ENCODE results near the gene PAX8.

- no peak for TF ChIP-seq CTCF (IDR thresholded peaks at IDR 0.05; ENCODE audit: borderline replicate concordance, extremely low read depth, low read length, poor library complexity, severe bottlenecking)
- no peak for TF ChIP-seq EZH2 (IDR thresholded peaks at IDR 0.05; ENCODE audit: borderline replicate concordance, low read depth, low read length, severe bottlenecking)
Observed at GRCh38 chr2:113213061-113213930, 65.4 kb downstream of the PAX8 start.

All from DND-41 (cell line).